CD1c-positive myeloid dendritic cell (primary cell): ENCODE measurements around the gene SPTBN5.

Experiments used
- DNase-seq: peaks from one replicate; pipeline ENCODE4 v3.0.0-alpha.2; 2016; ENCODE audit errors: extremely low spot score

Gene SPTBN5

DNA sequence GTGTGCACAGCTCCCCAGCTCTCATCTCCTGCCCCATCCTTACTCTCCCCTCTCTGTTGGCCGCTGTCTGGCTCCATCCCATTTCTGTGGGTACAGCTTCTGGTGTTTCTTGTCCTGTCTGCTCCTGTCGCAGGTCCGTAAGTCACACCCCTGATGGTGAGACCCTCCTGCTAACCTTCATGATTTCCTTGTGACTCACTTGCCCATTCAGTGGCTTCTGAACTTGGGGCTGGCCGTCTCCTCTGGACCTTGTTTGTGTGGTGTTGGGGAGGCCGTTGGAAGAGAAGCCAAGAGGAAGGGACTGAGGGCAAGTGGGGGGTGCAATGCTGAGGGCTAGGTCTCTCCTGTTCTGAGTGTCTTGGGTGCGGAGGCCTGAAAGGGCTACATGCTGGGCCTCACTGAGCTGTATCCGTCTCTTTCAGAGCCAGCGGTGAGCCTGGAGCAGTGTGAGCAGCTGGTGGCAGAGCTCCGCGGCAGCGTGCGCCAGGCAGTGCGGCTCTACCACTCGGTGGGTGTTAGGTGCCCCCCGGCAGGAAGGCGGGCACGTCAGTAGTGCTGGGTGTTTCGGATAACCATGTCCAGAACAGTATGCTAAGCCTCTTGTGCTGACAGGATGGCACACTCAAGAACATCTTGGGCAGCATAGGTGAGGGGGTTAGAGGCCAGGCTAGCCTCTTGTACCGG lies 69.6 kb downstream of the SPTBN5 start:
- no peak for DNase-seq

DNA sequence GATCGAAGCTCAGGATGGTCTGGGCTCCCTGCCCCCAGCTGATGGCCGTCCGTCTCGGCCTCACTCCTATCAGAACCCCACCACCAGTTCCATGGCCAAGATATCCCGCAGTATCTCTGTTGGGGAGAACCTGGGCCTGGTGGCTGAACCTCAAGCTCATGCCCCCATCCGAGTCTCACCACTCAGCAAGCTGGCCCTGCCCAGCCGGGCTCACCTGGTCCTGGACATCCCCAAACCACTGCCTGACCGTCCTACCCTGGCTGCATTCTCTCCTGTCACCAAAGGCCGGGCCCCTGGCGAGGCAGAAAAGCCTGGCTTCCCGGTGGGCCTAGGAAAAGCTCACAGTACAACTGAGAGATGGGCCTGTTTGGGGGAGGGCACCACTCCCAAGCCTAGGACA lies 70.4 kb downstream of the SPTBN5 start:
- no peak for DNase-seq

DNA sequence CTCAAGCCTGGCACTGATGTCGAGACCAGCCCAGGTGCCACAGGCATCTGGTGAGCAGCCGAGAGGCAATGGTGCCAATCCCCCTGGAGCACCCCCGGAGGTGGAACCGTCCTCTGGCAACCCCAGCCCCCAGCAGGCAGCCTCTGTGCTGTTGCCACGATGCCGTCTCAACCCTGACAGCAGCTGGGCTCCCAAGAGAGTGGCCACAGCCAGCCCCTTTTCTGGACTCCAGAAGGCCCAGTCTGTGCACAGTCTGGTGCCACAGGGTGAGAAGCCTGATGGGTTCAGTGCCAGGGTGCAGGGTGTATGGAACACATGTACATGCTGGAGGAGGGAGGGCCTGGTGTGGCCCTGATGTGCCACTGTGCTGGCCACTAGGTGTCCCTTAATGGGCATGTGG lies 70.9 kb downstream of the SPTBN5 start:
- no peak for DNase-seq

DNA sequence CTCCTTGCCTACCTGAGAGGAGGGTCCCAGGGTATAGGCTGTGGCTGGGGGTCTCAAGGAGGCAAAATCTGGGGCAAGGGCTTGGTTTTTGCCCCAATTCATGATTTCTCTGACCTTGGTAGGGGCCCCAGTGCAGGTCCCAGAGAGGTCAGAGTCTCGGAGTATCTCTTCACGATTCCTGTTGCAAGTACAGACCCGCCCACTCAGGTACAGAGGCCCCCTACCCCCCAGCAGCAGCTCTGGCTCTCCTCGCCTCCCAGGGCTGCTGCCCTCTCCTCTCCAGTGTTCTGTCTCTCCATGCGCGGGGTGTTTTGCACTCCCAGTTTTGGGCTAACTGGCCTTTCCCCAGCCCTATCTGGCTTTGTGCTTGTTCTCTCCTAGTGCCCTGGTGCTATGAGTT lies 71.4 kb downstream of the SPTBN5 start:
- no peak for DNase-seq

DNA sequence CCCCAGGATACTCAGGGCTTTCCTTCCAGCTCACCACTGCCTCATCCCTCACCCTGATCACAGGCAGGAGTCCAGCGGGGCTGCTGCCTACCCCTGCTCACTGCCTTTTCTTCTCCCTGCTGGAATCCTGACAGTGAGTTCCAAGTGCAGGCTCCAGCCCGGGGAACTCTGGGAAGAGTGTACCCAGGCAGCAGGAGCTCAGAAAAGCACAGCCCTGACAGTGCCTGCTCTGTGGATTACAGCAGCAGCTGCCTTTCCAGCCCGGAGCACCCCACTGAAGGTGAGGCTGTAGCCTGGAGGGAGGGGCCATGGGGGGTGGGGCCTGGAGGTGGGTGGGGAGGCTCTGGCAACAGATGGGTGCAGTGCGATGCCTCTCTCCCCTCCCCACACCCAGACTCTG lies 72.0 kb downstream of the SPTBN5 start:
- no peak for DNase-seq

DNA sequence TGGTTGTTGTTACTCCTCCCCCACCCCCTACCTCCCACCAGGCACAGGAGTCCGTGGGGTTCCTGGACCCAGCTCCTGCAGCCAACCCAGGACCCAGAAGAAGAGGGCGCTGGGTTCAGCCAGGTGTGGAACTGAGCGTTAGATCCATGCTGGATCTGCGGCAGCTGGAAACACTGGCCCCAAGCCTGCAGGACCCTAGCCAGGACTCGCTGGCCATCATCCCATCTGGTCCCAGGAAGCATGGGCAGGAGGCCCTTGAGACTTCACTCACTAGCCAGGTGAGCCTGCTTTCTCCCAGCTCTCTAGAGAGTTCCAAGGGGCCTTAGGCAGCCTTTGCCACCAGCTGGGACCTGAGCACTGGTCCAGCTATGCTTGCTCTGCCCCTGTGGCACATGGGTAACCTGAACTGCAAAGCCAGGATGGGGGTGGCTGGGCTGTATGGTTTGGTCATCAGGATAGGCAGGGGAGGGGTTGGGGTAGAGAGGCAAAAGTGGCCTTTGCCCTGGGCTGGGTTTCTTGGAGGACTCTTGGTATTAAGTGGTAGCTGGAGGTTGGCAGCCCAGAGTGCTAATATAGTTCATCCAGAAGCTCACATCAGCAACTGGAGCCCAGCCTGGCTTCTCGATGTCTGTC lies 72.9 kb downstream of the SPTBN5 start:
- no peak for DNase-seq

DNA sequence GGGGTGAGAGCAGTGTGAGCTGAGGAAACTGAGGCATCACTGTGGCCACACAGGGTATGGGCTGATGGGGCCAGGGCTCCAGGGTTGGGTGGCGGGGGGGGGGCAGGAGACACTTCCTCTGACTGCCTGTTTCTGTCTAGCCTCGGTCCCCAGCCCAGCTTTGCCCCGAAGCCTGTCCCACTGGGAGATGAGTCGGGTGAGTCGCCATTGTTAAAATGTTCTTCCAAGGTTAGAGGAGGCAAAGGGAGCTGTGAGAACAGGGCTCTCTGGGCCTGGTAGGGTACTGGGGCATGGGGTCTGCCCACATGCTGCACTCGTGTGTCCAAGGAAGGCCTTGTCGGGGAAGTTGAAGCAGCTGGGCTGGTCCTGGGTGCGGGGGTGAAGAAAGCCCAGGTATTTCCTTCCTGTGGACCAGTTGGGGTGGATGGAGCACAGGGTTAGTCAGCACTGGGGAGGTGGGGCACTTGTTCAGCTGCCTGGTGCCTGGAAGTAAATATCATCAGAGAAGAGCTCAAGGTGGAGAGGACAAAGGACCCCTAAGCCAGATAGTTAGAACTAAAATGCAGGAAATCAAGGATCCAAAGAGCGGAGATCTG lies 74.3 kb downstream of the SPTBN5 start:
- DNase-seq, result no peak

DNA sequence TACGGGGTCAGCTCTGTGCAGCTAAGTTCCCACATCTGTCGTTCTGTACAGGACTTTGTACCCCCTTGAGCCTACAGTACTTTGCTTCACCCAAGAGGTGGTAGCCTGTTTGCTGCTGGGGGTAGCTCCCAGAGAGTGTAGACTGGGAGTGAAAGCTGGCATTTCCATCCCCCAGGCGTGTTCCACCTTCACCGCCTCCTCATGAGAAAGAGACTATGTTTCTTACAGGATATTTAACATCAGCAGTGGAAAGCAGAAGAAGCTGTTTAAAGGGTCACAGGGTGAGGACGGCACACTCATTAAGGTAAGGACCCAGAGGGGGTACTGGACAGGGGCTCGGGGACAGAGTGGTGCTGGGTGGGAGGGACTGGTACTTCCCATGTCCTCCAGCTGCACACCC lies 76.1 kb downstream of the SPTBN5 start:
- DNase-seq, result no peak

DNA sequence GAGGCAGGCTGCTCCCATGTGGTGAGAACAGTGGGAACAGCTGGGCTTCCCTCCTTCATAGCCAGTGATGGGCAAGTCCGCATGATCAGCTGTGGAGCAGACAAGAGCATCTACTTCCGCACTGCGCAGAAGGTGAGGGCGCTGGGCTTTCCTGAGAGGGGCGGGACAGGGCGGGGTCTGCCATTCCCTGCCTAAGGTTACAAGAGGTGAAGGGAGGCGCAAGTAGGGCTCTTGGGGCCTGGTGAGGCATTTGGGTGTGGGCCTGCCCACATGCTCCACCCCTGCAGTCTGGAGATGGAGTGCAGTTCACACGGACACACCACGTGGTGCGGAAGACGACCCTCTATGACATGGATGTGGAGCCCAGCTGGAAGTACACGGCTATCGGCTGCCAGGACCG lies 76.5 kb downstream of the SPTBN5 start:
- no peak for DNase-seq

DNA sequence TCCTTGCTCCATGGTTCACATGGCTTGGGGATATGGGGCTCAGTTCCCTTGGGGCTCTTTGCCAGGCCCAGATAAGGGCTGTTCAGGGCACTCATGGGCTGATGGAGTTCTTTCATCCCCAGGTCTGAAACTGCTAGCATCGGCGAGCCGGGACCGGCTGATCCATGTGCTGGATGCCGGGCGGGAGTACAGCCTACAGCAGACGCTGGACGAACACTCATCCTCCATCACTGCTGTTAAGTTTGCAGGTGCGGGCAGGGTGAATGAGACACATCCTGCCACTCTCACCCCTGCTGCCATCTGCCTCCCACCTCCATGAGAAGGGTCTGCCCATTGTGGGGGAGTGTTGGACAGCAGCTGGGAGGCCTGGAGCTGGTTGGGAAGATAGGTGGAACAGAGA lies 77.1 kb downstream of the SPTBN5 start:
- DNase-seq, result no peak

DNA sequence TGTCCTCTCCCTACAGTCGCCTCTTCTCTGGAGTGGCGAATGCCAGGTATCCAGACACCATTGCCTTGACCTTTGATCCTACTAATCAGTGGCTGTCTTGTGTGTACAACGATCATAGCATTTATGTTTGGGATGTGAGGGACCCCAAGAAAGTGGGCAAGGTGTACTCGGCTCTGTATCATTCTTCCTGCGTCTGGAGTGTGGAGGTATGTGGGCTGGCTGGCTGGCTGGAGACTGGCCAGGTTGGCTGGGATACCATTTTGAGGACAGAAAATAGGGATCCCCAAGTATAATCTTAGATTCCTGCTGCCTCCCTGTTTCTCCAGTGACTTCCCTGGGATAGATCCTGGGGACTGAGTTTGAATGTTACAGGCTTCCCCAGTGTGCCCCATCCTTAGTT lies 79.3 kb downstream of the SPTBN5 start:
- no peak for DNase-seq

DNA sequence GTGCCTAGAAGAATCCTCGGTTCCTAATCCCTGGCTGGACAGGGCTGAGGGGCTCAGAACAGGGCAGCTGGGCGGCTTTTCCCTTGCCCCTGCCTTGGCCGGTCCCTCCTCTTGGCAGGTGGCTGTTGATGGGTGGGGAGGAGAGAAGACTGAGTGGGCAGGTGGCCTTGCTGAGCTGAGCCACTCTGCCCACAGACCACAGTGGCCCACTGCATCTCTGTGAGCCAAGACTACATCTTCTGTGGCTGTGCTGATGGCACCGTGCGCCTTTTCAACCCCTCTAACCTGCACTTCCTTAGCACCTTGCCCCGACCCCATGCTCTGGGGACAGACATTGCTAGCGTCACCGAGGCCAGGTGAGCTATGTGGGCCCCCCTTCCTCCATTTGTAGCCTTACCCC lies 80.4 kb downstream of the SPTBN5 start:
- no peak for DNase-seq

DNA sequence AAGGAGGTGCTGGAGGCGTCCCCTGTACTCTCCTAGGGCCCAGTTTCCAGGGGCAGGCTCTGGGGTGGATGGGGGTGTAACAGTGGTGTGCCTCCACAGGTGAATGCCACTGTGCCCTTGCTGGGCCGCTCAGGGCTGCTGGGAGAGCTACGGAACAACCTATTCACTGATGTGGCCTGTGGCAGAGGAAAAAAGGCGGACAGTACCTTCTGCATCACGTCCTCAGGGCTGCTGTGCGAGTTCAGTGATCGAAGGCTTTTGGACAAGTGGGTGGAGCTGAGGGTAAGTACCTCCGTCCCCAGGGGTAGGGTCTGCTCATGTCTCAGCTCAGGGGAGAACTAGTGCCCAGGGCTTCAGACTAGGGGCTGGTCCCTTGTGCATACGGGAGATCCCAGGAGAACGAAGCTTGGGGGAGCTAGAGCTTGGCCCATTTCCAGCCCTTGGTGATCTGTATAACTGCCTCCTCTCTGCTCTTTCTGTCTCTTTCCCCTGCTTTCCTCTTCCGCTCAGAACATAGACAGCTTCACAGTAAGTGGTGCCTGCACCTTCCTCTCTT lies 81.0 kb downstream of the SPTBN5 start:
- no peak for DNase-seq

DNA sequence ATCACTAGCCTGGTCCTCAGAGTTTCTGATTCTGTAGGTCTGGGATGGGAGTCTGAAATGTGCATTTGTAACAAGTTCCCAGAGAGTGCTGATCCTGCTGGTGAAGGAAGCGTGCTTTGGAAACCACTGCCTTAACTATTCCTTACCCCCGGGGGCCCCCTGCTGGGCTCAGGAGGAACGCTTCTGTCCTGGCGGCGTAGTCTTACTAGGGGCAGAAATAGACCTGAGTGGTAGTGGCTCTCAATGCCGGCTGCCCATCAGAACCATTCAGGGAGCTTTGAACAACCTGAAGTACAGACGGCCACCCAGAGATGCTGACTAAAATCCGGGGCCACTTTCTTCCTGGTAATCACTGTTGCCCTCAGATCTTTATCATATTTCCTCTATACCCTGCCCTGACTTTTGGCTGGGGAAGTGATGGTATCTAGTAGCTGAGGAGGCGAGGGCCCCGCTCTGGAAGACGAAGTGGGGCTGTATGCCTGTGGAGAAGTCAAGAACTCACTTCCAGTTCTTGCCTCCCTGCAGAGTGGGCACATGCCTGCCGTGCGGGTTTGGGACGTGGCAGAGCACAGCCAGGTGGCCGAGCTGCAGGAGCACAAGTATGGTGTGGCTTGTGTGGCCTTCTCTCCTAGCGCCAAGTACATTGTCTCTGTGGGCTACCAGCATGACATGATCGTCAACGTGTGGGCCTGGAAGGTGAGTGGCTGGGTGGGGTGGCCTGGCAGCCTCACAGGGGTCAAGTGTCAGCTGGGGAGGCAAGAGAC lies 82.2 kb downstream of the SPTBN5 start:
- peak; percentile 83 for DNase-seq

DNA sequence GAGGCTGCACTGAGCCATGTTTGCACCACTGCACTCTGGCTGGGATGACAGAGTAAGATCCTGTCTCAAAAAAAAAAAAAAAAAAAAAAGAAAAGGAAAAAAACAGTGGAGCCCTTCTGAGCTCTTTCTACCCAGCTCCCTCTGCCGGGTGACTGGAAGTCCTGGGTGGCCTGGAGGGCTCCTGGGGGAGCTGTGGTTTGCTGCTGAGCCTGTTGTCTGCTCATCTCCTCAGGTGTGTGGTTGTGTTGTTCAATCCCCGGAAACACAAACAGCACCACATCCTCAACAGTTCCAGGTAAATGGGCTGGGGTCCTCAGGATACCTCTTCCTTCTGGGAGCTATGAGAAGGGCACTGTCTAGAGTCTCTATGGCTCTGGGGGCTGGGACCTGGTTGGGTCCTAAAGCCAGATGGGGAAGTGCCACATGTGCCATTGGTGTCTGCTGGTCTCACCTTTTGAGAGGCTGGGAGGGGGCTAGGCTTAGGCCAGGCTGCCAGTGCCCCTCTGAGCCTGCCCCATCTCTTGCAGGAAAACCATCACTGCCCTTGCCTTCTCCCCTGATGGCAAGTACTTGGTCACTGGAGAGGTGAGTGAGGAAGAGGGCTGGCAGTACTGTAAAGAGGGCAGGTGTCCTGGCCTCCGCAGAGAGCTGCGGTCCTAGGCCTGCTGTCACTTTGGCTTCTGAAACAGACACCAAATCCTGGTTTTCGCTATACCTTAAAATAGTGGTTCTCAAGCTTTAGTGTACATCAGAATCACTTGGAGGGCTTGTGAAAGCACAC lies 83.0 kb downstream of the SPTBN5 start:
- no peak for DNase-seq

DNA sequence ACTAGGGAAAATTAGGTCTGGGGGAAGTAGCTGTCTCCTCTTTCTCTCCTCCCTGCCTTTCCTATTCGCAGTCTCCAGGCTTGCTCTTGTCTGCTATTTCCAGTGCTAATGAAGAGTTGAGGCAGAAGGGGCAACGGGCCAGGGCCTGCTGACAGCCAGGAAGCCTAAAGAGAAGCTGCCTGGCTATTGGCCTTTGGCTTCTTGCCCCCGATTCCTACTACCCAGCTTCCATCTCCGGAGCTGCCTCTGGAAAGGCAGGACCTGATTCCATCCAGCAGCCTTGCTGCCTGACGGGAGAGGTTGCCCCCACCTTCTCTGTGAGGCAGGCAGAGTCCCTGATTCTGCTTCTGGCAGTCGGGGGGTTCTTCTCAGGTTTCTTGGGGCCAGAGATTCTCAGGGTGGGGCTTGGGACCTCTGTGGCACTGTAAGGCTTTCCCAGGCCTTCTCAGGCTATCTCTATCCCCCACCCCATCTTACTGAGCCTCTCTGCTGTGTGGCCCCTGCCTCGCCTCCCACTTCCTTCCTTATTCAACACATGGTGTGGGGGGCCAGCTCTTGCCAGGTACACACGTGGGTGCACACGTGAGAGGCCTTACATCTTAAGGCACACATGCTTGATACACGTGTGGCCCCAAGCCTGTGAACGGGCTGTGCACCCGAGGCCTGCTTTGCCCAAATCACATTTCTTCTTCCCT lies 84.2 kb downstream of the SPTBN5 start:
- DNase-seq, result no peak

DNA sequence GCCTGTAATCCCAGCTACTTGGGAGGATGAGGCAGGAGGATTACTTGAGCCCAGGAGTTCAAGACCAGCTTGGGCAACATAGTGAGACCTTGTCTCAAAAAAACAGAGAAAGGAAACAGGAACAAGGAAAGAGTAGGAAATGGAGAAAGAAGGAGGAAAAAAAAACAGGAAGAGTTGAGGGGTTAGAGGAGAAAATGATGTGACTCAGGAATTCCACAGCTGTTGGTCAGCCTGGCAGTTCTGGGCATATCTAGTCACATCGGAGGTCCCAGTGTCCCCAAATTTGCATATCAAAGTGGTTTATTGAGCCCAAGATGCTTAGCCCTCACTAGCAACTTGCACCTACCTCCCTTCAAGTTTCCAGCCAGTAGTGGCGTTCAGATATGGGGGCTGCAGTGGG lies 84.7 kb downstream of the SPTBN5 start:
- DNase-seq, result no peak

DNA sequence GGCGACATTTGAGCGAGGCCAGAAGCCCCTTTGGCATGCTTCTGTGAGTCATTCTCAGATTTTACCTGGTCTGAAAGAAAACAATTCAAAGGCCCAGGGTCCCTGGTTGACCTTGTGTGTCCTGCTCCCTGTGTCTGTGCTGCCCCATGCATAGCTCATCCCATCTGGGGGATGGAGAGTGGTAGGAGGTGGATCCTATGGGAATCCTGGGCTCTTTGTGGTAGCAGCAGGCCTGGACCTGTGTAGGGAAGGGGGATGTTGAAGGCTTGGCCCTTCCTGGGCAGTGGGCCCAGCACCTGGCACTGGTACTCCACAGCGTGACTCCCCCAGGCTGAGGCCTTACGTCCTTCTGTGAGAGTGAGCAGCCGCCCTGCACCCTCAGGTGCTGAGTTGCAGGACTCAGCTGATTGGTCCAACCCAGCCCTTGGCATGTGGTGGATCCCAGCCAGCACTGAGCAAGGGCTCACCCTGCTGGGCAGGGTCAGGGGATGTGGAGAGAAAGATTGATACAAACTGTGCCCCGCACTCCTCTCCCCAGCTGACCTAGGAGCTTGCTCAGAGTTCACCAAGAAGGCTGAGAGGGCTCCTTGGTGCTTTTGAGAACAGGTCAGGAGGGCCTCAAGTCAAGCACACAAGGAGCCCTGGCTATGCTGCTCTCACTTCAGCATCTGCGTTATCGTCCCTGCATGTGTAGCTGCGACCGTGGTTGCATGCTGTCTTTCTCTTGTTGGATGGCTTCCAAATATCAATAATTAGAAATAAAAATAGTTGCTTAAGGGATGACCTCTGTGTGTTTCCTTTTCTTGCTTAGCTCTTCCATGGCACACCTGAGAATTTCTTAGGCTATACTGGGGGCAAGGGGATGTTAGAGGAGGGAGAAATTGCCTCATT lies 87.3 kb downstream of the SPTBN5 start:
- DNase-seq, result no peak

DNA sequence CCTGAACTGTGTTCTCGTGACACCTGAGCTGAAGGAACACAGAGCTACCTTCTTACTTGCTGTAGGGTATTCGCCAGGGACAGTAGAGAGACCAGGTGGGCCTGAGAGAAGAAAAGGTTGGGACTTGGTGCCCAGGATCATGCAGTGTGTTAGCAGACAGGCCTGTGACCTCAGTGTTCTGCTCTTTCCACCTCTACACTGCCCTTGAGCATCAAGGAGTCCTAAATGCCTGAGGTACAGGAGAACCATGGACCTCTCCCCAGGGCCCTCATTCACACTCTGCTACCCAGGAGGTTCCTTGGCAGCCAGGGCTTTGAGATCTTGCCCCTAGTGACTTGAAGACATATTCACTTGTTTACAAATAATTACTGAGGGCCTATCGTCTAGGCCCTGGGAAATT lies 88.1 kb downstream of the SPTBN5 start:
- DNase-seq, result no peak
